Suprapubic skin (tissue), 4 donors: ENCODE results near the gene SPACA4.

ENCODE experiments used
- EP300 ChIP-seq: sonication (generic); formaldehyde crosslinking; IDR thresholded peaks from one replicate; pipeline ENCODE4 v1.6.1; 2017; ENCODE audit warnings: antibody characterized with exemption
- POLR2A ChIP-seq, 2 donors: fragments of 450-650 bp; IDR thresholded peaks; one replicate each; pipeline ENCODE4 v1.6.1; 2017; ENCODE audit warnings: antibody characterized with exemption in 2 of 2, mild to moderate bottlenecking in 2 of 2, moderate library complexity in 2 of 2
- POLR2AphosphoS5 ChIP-seq, 3 donors: sonication (generic); formaldehyde crosslinking; IDR thresholded peaks; one replicate each; pipeline ENCODE4 v1.6.1; 2017; ENCODE audit warnings: antibody characterized with exemption in 3 of 3
- TF ChIP-seq, protein P1 (sequence below), 2 donors: fragments of 200-600 bp in 1 of 2; fragments of 450-650 bp in 1 of 2; sonication (generic) in 1 of 2; IDR thresholded peaks; one replicate each; pipeline ENCODE4 v1.5.1; 2016 to 2019; ENCODE audit warnings: antibody characterized with exemption in 2 of 2, mild to moderate bottlenecking in 1 of 2, moderate library complexity in 1 of 2

DNA sequence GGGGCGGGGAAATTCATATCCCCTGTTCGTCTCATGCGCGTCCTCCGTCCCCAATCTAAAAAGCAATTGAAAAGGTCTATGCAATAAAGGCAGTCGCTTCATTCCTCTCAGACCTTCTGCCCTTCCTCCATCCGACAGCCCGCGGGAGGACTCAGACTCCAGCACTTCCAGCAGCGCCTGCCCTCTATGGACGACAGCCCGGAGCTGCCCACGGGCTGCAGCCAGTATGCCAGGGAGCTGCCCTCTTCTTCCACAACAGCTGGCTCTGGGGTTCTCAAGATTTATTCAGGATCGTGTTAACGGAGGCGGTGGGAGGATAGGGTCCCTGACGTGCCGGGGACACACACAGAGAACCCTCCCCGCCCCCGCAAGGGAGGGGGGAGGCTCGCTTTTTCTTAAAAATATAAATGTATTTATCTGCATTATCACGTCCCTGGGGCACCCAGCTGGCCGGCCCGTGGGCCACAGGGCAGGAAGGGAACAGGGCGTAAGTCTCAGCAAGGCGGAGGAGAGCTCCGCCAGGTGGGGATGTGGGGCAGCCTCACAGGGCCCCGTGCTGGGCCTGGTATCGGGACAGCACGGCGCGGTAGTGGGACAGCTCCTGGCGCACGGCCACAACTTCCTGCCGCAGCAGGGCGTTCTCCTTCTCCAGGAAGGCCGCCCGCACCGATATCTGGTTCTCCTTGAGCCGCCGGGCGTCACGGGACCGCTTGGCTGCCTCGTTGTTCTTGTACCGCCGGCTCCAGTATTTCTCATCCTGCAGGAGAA lies 23.9 kb downstream of the SPACA4 start:
- TF ChIP-seq POLR2A (IDR thresholded peaks at IDR 0.05) (no peak), EP300 (no peak), POLR2AphosphoS5 (IDR thresholded peaks at IDR 0.05) (no peak)
- TF ChIP-seq, protein P1, sequence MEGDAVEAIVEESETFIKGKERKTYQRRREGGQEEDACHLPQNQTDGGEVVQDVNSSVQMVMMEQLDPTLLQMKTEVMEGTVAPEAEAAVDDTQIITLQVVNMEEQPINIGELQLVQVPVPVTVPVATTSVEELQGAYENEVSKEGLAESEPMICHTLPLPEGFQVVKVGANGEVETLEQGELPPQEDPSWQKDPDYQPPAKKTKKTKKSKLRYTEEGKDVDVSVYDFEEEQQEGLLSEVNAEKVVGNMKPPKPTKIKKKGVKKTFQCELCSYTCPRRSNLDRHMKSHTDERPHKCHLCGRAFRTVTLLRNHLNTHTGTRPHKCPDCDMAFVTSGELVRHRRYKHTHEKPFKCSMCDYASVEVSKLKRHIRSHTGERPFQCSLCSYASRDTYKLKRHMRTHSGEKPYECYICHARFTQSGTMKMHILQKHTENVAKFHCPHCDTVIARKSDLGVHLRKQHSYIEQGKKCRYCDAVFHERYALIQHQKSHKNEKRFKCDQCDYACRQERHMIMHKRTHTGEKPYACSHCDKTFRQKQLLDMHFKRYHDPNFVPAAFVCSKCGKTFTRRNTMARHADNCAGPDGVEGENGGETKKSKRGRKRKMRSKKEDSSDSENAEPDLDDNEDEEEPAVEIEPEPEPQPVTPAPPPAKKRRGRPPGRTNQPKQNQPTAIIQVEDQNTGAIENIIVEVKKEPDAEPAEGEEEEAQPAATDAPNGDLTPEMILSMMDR (IDR thresholded peaks at IDR 0.05), result no peak
